GM12878 (cell line): ENCODE measurements around the gene DDX42. TPM values are rescaled to one million over a fixed set of nuclear protein-coding genes. Genes with fewer than 3 reads are reported as not detected.

Experiments used
- ATF3 ChIP-seq: IDR thresholded peaks from 2 replicates; pipeline ENCODE4 v1.6.1; 2011; ENCODE audit warnings: low read depth, mild to moderate bottlenecking, low read length, moderate library complexity, borderline replicate concordance; ENCODE audit errors: extremely low read depth
- BCLAF1 ChIP-seq: fragments of 450-650 bp; IDR thresholded peaks from 2 replicates; pipeline ENCODE4 v1.6.1; 2017; ENCODE audit warnings: antibody characterized with exemption, mild to moderate bottlenecking, moderate library complexity
- CBFB ChIP-seq: IDR thresholded peaks from 2 replicates; pipeline ENCODE4 v1.6.1; 2016; ENCODE audit warnings: antibody characterized with exemption, low read depth
- CTCF ChIP-seq, 3 experiments: IDR thresholded peaks in 2 of 3; conservative IDR thresholded peaks in 1 of 3; 2 replicates each; pipeline ENCODE4 v1.5.1; 2011; ENCODE audit warnings: low read depth in 3 of 3, low read length in 3 of 3, mild to moderate bottlenecking in 3 of 3, control low read depth in 2 of 3, moderate library complexity in 2 of 3, inconsistent platforms in 1 of 3, mixed read lengths in 1 of 3; ENCODE audit not compliant: control insufficient read depth in 2 of 3, insufficient read depth in 1 of 3; ENCODE audit errors: extremely low read depth in 1 of 3
- FOXK2 ChIP-seq: fragments of 450-650 bp; IDR thresholded peaks from 2 replicates; pipeline ENCODE4 v1.6.1; 2017; ENCODE audit warnings: mild to moderate bottlenecking, moderate library complexity
- GATAD2B ChIP-seq: fragments of 450-650 bp; conservative IDR thresholded peaks from 2 replicates; pipeline ENCODE4 v1.6.1; 2017; ENCODE audit warnings: low read depth, mild to moderate bottlenecking, moderate library complexity
- IKZF1 ChIP-seq: fragments of 450-650 bp; conservative IDR thresholded peaks from 2 replicates; pipeline ENCODE4 v1.6.1; 2017; ENCODE audit warnings: antibody characterized with exemption, mild to moderate bottlenecking
- KLF5 ChIP-seq: fragments of 450-650 bp; IDR thresholded peaks from 2 replicates; pipeline ENCODE4 v1.6.1; 2014; ENCODE audit warnings: mild to moderate bottlenecking; ENCODE audit not compliant: partially characterized antibody
- MEF2A ChIP-seq: IDR thresholded peaks from 2 replicates; pipeline ENCODE4 v1.6.1; 2011; ENCODE audit warnings: low read depth, mild to moderate bottlenecking, low read length, moderate library complexity; ENCODE audit not compliant: insufficient read depth
- MXI1 ChIP-seq: fragments of 150-350 bp; IDR thresholded peaks from 2 replicates; pipeline ENCODE4 v1.6.1; 2011; ENCODE audit warnings: low read depth, mild to moderate bottlenecking, inconsistent platforms, low read length, improper control_type of control experiment
- NFYA ChIP-seq: IDR thresholded peaks from 2 replicates; pipeline ENCODE4 v1.6.1; 2011; ENCODE audit warnings: low read depth, mild to moderate bottlenecking, low read length, improper control_type of control experiment, borderline replicate concordance
- PAX5 ChIP-seq: IDR thresholded peaks from 2 replicates; pipeline ENCODE4 v1.6.1; 2011; ENCODE audit warnings: low read depth, low read length, borderline replicate concordance
- PKNOX1 ChIP-seq: fragments of 450-650 bp; IDR thresholded peaks from 2 replicates; pipeline ENCODE4 v1.6.1; 2016; ENCODE audit warnings: mild to moderate bottlenecking
- POLR2A ChIP-seq: IDR thresholded peaks from 2 replicates; pipeline ENCODE4 v1.6.1; 2011; ENCODE audit warnings: low read depth, mild to moderate bottlenecking, low read length
- RAD51 ChIP-seq: fragments of 450-650 bp; IDR thresholded peaks from 2 replicates; pipeline ENCODE4 v1.6.1; 2016; ENCODE audit warnings: moderate library complexity, mild to moderate bottlenecking, inconsistent platforms
- RELA ChIP-seq: fragments of 450-650 bp; IDR thresholded peaks from 2 replicates; pipeline ENCODE4 v1.8.0; 2014; ENCODE audit warnings: borderline replicate concordance; ENCODE audit not compliant: partially characterized antibody
- SIX5 ChIP-seq: IDR thresholded peaks from 2 replicates; pipeline ENCODE4 v1.6.1; 2011; ENCODE audit warnings: mild to moderate bottlenecking, low read depth, low read length, moderate library complexity; ENCODE audit not compliant: severe bottlenecking
- SREBF1 ChIP-seq: IDR thresholded peaks from 2 replicates; pipeline ENCODE4 v1.6.1; 2012; ENCODE audit warnings: mild to moderate bottlenecking, low read length
- TCF7 ChIP-seq: IDR thresholded peaks from 2 replicates; pipeline ENCODE4 v1.6.1; 2014; ENCODE audit warnings: antibody characterized with exemption, borderline replicate concordance
- ZNF274 ChIP-seq: IDR thresholded peaks from one replicate; pipeline ENCODE4 v1.8.0; 2011; ENCODE audit not compliant: insufficient read length, insufficient read depth
- polyA plus RNA-seq, 11 experiments: library from polyadenylated mRNA; depleted of rRNA in 4 of 11; unstranded in 6 of 11; stranded (reverse) in 5 of 11; fragments of >200 nt; fragmentation: Nextera tagmentation in 4 of 11; fragmentation: Illumina TruSeq in 1 of 11; extraction: Ambion mirVana in 4 of 11; extraction: Trizol in 1 of 11; gene quantifications; 1 replicate in 1 of 11; 2 replicates in 10 of 11; pipeline versions ENCODE4 v1.2.1 to v1.2.3, GENCODE V29; 2011 to 2016; ENCODE audit warnings: inconsistent platforms in 2 of 11, missing spikeins in 2 of 11, low read depth in 1 of 11
- total RNA-seq, 4 experiments: library from RNA; depleted of rRNA in 3 of 4; stranded (reverse); fragments of >200 nt in 3 of 4; fragmentation: Illumina TruSeq in 1 of 4; extraction: Trizol in 1 of 4; gene quantifications; 2 replicates each; pipeline versions ENCODE4 v1.2.1 to v1.2.3, GENCODE V29; 2013 to 2021

DDX42 gene
- total and polyA plus RNA-seq, 10 of the 15 experiments (the other 5 are each of a cell fraction or from before 2014, with no cell fraction given) = 14.6 to 147 (median 65.3) TPM

GRCh38 chr17:63848834-63849689 is 75.1 kb downstream of the DDX42 start (continued):
- peak; percentile 97 for TF ChIP-seq SREBF1
- TF ChIP-seq CBFB = peak; percentile 84; the same call in 1 of the 2 replicates
- no peak for TF ChIP-seq TCF7
- TF ChIP-seq PKNOX1 = peak; percentile 33; the same call in 1 of the 2 replicates
- peak; percentile 24 for TF ChIP-seq RELA
- peak; percentile 21; the same call in 1 of the 2 replicates for TF ChIP-seq GATAD2B
- 0 out of 2 replicates have a peak, but pooled peaks have one; percentile 8 for TF ChIP-seq ATF3
- no peak for TF ChIP-seq MEF2A
- TF ChIP-seq IKZF1 = peak; percentile 46; the same call in 1 of the 2 replicates
- peak; percentile 44 for TF ChIP-seq SIX5
- TF ChIP-seq PAX5 = 0 out of 2 replicates have a peak, but pooled peaks have one; percentile 16
- TF ChIP-seq KLF5 = peak; percentile 99
- TF ChIP-seq ZNF274 = no peak
- peak; percentile 76 to 84 (median 80) for TF ChIP-seq CTCF (IDR thresholded peaks at IDR 0.05 in 2 of 3, conservative IDR thresholded peaks at IDR 0.05 in 1 of 3; ENCODE audit: control insufficient read depth in 2 of 3, extremely low read depth in 1 of 3, insufficient read depth in 1 of 3, low read depth in 3 of 3, low read length in 3 of 3)
- TF ChIP-seq BCLAF1 = peak; percentile 95
- 0 out of 2 replicates have a peak, but pooled peaks have one; percentile 36 for TF ChIP-seq POLR2A
- 0 out of 2 replicates have a peak, but pooled peaks have one; percentile 17 for TF ChIP-seq MXI1
- TF ChIP-seq RAD51 = peak; percentile 90
- TF ChIP-seq FOXK2 = peak; percentile 99
- no peak; the same call in 1 of the 2 replicates for TF ChIP-seq NFYA
